Measurements from ENCODE around the gene RNF220.

RNF220 gene

GRCh38 chr1:44590475-44590874 is 185.4 kb downstream of the RNF220 start:
- TF ChIP-seq GATA2 (IDR thresholded peaks at IDR 0.05; ENCODE audit: low read depth, low read length) (no peak), GATA3 (IDR thresholded peaks at IDR 0.05; ENCODE audit: low read depth, low read length) (no peak)

- no peak for TF ChIP-seq GATA3 (IDR thresholded peaks at IDR 0.05; ENCODE audit: low read depth, low read length)
- TF ChIP-seq GATA2 (IDR thresholded peaks at IDR 0.05; ENCODE audit: low read depth, low read length): no peak
Measured at GRCh38 chr1:44591381-44591780, 186.3 kb downstream of the RNF220 start.

GRCh38 chr1:44592208-44593145 is 187.4 kb downstream of the RNF220 start:
- no peak for TF ChIP-seq GATA2 (IDR thresholded peaks at IDR 0.05; ENCODE audit: low read depth, low read length)
- TF ChIP-seq GATA3 (IDR thresholded peaks at IDR 0.05; ENCODE audit: low read depth, low read length): no peak

- TF ChIP-seq GATA3 (IDR thresholded peaks at IDR 0.05; ENCODE audit: low read depth, low read length) (no peak), GATA2 (IDR thresholded peaks at IDR 0.05; ENCODE audit: low read depth, low read length) (no peak)
Measured at GRCh38 chr1:44594353-44594752, 189.3 kb downstream of the RNF220 start.

DNA sequence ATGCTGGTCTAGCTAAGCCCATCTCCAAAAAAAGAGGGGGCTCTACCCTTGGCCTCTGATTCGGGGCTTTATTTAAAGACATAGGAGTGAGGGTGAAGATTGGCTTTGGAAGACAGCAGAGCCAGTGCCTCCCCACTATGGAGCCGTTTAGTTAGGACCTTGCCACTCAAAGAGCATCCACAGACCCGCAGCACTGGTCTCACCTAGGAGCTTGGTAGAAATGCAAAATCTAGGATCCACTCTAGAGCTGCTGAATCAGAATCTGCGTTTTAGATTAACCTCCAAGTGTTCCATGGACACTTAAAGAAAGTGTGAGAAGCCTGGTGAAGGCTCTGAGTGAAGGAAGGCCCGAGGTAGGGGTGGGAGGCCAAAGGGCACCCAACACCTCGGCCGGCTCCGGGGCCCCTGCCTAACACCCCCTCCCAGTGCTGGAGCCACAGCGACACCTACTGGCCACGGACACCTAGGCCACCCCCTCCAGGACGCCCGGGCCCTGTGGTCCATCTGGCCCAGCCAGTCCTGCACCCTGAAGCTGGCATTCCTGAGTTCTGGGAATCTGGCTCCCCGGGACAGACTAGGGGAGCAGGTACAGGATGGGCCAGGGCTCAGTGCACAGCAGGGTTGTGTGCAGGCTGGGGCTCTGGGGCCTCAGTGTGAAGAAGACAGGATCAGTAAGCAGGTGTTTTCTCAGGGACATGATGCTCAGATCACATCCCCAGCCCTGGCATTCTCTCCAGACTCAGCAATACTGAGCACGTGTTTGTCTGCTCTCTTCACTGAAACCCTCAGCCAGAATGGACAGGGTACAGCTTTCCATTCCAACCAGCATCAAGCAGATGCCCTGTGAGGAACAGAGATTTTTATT is 190.0 kb downstream of the RNF220 start:
- TF ChIP-seq GATA3 (IDR thresholded peaks at IDR 0.05; ENCODE audit: low read depth, low read length): no peak
- TF ChIP-seq GATA2 (IDR thresholded peaks at IDR 0.05; ENCODE audit: low read depth, low read length): no peak

DNA sequence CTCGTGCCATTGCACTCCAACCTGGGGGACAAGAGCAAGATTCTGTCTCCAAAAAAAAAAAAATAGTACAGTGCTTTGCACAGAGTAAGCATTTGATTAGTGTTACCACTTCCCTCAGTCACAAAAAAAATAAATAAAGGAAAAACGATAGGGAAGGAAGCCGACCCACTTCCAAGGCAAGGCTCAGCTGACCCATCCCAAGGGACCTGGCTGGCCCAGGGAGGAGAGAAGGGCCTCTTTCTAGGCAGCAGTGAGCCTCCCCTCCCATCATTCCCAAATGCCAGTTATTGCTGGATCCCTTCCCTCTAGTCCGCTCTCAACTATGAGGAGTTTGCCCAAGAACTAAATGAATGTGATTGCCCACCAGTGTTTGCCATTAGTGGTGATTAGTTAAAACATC is 191.5 kb downstream of the RNF220 start:
- TF ChIP-seq GATA2 (IDR thresholded peaks at IDR 0.05; ENCODE audit: low read depth, low read length) (no peak), GATA3 (IDR thresholded peaks at IDR 0.05; ENCODE audit: low read depth, low read length) (no peak)

GRCh38 chr1:44598167-44598566 is 193.1 kb downstream of the RNF220 start:
- TF ChIP-seq GATA3 (IDR thresholded peaks at IDR 0.05; ENCODE audit: low read depth, low read length) (no peak), GATA2 (IDR thresholded peaks at IDR 0.05; ENCODE audit: low read depth, low read length) (no peak)

- TF ChIP-seq GATA2 (IDR thresholded peaks at IDR 0.05; ENCODE audit: low read depth, low read length) (peak; percentile 97), GATA3 (IDR thresholded peaks at IDR 0.05; ENCODE audit: low read depth, low read length) (no peak; the same call in 1 of the 2 replicates)
Measured at GRCh38 chr1:44602634-44603628, 197.9 kb downstream of the RNF220 start.

DNA sequence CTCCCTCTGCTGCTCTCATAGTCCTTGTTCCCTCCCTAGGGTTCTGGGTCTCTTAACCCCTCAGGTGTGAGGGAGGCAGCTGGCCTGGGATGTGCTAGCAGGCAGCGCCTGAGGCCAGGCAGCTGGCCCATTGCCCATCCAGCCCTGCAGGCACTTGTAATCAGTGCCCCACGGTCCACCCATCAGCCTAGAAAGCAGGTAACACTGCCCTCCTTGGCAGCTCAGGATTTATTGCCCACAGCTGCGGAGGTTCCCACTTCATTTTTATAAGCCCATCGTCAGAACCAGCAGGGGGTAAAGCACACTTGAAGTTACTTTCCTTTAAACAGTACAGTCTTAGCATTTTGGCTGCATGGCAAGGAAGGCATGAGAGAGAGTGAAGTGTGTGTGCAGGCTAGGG is 198.7 kb downstream of the RNF220 start:
- TF ChIP-seq GATA2 (IDR thresholded peaks at IDR 0.05; ENCODE audit: low read depth, low read length) (no peak), GATA3 (IDR thresholded peaks at IDR 0.05; ENCODE audit: low read depth, low read length) (no peak)

- TF ChIP-seq GATA3 (IDR thresholded peaks at IDR 0.05; ENCODE audit: low read depth, low read length) (no peak), GATA2 (IDR thresholded peaks at IDR 0.05; ENCODE audit: low read depth, low read length) (no peak)
Measured at GRCh38 chr1:44604157-44604955, 199.3 kb downstream of the RNF220 start.

GRCh38 chr1:44605914-44606615 is 201.0 kb downstream of the RNF220 start:
- TF ChIP-seq GATA3 (IDR thresholded peaks at IDR 0.05; ENCODE audit: low read depth, low read length): no peak
- no peak for TF ChIP-seq GATA2 (IDR thresholded peaks at IDR 0.05; ENCODE audit: low read depth, low read length)

GRCh38 chr1:44606701-44607281 is 201.7 kb downstream of the RNF220 start:
- TF ChIP-seq GATA2 (IDR thresholded peaks at IDR 0.05; ENCODE audit: low read depth, low read length) (no peak), GATA3 (IDR thresholded peaks at IDR 0.05; ENCODE audit: low read depth, low read length) (no peak)

All from SH-SY5Y (cell line).